Testis (tissue), 3 donors: ENCODE measurements around the gene HSD17B2. TPM values are rescaled to one million over a fixed set of nuclear protein-coding genes. Genes with fewer than 3 reads are reported as not detected.

ENCODE experiments used
- DNase-seq: peaks from one replicate; pipeline ENCODE4 v3.0.0-alpha.2; 2019
- H3K27ac ChIP-seq, 2 donors: fragments of 200-600 bp; sonication (generic); one replicate each; pipeline ENCODE4 v1.5.1; 2019
- H3K27me3 ChIP-seq: fragments of 200-600 bp; sonication (generic); one replicate; pipeline ENCODE4 v1.5.1; 2019
- H3K36me3 ChIP-seq: fragments of 200-600 bp; sonication (generic); one replicate; pipeline ENCODE4 v1.5.1; 2017; ENCODE audit warnings: low read depth; ENCODE audit errors: missing control alignments
- H3K4me1 ChIP-seq: fragments of 200-600 bp; sonication (generic); one replicate; pipeline ENCODE4 v1.5.1; 2019
- H3K4me3 ChIP-seq, 2 donors: fragments of 200-600 bp; sonication (generic); one replicate each; pipeline ENCODE4 v1.5.1; 2017 to 2019
- H3K9me3 ChIP-seq: fragments of 200-600 bp; sonication (generic); one replicate; pipeline ENCODE4 v1.5.1; 2017
- CTCF ChIP-seq, 3 experiments: fragments of 450-650 bp in 2 of 3; fragments of 200-600 bp in 1 of 3; sonication (generic) in 1 of 3; IDR thresholded peaks; one replicate each; pipeline ENCODE4 v1.5.1; 2016 to 2019; ENCODE audit warnings: antibody characterized with exemption in 3 of 3, mild to moderate bottlenecking in 2 of 3, moderate library complexity in 1 of 3
- POLR2A ChIP-seq: fragments of 450-650 bp; IDR thresholded peaks from one replicate; pipeline ENCODE4 v1.6.1; 2017; ENCODE audit warnings: antibody characterized with exemption, mild to moderate bottlenecking, moderate library complexity
- WGBS, 2 donors: methylation state at CpG; one replicate each; pipeline ENCODE4 v1.1.5; 2018; 5-methylcytosine and 5-hydroxymethylcytosine counted together
- intact Hi-C: fragments of 100-400 bp; cut with DNase I; formaldehyde crosslinking; loops from one replicate; pipeline ENCODE4 v1.15.1; 2023; ENCODE audit warnings: low total_unique reads
- polyA plus RNA-seq: library from polyadenylated mRNA; stranded (reverse); fragments of 350-450 nt; fragmentation: Illumina TruSeq; extraction: RNeasy Lipid Tissue Mini Kit (QIAGEN cat#74804); gene quantifications from one replicate; pipeline ENCODE4 v1.2.3, GENCODE V29; 2014; ENCODE audit warnings: low read depth, low replicate concordance; ENCODE audit not compliant: insufficient read depth
- total RNA-seq, 2 donors: library from RNA; depleted of rRNA; stranded (reverse); fragments of >200 nt; gene quantifications; one replicate each; pipeline ENCODE4 v1.2.3, GENCODE V29; 2016

HSD17B2 gene
- total and polyA plus RNA-seq, 3 donors from 2014 or later: 0.71 TPM; not detected in 2

- no peak overlapping the region for H3K4me3 ChIP-seq
- H3K27me3 ChIP-seq: no peaks in the 10 kb centered on the region
- no peaks in the 10 kb centered on the region for H3K4me1 ChIP-seq
- TF ChIP-seq POLR2A (no peak), CTCF (IDR thresholded peaks at IDR 0.05) (no peak)
- no peaks in the 10 kb centered on the region for H3K36me3 ChIP-seq
- no peaks in the 10 kb centered on the region for H3K9me3 ChIP-seq
- H3K27ac ChIP-seq: no peak overlapping the region
- WGBS, 2 donors: 88 to 92% methylated on average over 6 of the region's 6 CpGs
- no peak for DNase-seq
- intact Hi-C loops: no loop called here
These were observed 48.8 kb downstream of the HSD17B2 start for GRCh38 chr16:82083710-82084353.

GRCh38 chr16:82085011-82085779 lies 50.1 kb downstream of the HSD17B2 start:
- intact Hi-C loops: no loop called here

GRCh38 chr16:82088483-82088882 lies 53.4 kb downstream of the HSD17B2 start:
- no peaks in the 10 kb centered on the region for H3K9me3 ChIP-seq
- 27 to 46% methylated on average over 4 of the region's 4 CpGs for WGBS, 2 donors
- no peaks in the 10 kb centered on the region for H3K36me3 ChIP-seq
- H3K4me1 ChIP-seq: no peaks in the 10 kb centered on the region
- no peak for DNase-seq
- no peaks in the 10 kb centered on the region for H3K27me3 ChIP-seq
- H3K4me3 ChIP-seq: no peak overlapping the region
- intact Hi-C loops: no loop called here
- H3K27ac ChIP-seq: no peak overlapping the region
- no peak for TF ChIP-seq CTCF (IDR thresholded peaks at IDR 0.05)
- no peak for TF ChIP-seq POLR2A

More at GRCh38 chr16:82085011-82085779, 50.1 kb downstream of the HSD17B2 start:
- Histone ChIP-seq H3K27me3 (no peaks in the 10 kb centered on the region), H3K4me1 (no peaks in the 10 kb centered on the region), H3K27ac (no peak overlapping the region), H3K4me3 (no peak overlapping the region), H3K36me3 (no peaks in the 10 kb centered on the region), H3K9me3 (no peaks in the 10 kb centered on the region)
- TF ChIP-seq POLR2A (no peak), CTCF (IDR thresholded peaks at IDR 0.05) (no peak)
- WGBS, 2 donors: 48 to 85% methylated on average over 2 of the region's 2 CpGs
- no peak for DNase-seq

GRCh38 chr16:82091241-82091640 lies 56.2 kb downstream of the HSD17B2 start:
- H3K36me3 ChIP-seq: no peaks in the 10 kb centered on the region
- intact Hi-C loops: no loop called here
- H3K4me1 ChIP-seq: no peaks in the 10 kb centered on the region
- H3K4me3 ChIP-seq: no peak overlapping the region
- H3K9me3 ChIP-seq: no peaks in the 10 kb centered on the region
- no peak for DNase-seq
- WGBS, 2 donors: 88 to 92% methylated on average over 1 of the region's 1 CpG
- no peak overlapping the region for H3K27ac ChIP-seq
- TF ChIP-seq POLR2A (no peak), CTCF (IDR thresholded peaks at IDR 0.05) (no peak)
- no peaks in the 10 kb centered on the region for H3K27me3 ChIP-seq
